Measurements from ENCODE around the gene OSBPL7.

The OSBPL7 gene

DNA sequence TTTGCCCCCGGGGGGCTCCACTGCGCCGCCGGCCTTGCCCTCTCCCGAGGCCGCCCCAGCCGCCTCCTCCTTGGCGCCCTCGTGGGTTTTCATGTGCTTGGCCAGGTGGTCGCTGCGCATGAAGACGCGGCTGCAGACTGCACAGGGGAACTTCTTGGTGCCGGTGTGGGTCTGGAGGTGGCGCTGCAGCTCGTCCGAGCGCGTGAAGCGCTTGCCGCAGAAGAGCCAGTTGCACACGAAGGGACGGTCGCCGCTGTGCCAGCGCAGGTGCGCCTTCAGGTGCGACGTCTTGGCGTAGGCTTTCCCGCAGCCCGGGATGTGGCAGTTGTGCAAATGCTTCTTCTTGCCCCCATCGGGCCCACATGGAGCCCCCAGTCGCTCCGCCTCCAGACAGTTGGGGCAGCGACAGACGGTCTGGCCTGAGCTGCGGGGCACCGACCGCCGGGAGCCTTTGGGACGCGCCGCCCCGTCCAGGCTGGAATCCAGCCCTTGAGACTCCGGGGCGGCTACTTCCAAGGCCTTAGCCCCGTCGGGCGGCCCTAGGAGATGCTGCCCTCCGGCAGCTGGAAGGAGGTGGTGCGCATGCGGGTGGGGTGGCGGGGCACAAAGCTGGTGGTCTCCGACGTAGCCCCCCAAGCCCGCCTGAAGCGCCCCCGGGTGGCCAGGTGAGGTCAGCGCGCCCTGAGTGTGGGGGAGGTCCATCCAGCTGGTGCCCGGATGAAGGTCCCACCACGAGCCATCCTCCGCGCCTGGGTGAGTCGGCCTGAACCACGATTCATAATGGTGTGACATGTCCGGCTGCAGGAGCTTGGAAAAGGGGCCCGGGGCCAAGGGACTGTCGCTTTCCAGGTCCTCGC is 26.0 kb upstream of the OSBPL7 start:
- DNase-seq (ENCODE audit: low spot score): no peak

DNA sequence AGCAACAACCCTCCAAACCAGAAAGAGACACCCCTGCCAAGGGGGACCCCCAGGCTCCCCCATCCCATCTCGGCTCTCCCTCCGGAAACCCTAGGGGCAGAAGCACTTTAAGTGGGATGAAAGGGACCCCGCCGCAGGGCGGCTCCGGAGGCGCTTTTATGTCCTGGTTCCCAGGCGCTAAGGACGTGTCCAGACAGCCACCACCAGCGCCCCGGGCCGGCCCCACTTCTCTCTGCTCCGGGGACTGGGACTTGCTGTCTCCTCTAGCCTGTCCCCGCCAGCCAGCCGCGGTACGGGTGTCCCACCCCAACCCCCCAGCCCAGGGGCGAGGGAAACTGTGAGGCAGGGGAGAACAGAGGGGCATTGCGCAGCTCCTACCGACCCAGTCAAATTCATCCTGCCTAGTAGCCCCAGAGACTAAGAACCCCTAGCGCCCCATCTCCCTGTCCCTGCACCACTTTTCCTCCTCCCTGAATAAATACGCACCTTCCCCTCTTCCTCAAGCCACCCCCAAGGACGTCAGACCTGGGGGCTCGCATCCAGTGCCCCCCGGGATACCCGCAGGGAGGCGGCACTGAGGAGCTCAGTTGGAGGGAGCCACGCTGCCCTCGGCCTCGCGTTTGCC is 25.2 kb upstream of the OSBPL7 start:
- no peak for DNase-seq (ENCODE audit: low spot score)

DNA sequence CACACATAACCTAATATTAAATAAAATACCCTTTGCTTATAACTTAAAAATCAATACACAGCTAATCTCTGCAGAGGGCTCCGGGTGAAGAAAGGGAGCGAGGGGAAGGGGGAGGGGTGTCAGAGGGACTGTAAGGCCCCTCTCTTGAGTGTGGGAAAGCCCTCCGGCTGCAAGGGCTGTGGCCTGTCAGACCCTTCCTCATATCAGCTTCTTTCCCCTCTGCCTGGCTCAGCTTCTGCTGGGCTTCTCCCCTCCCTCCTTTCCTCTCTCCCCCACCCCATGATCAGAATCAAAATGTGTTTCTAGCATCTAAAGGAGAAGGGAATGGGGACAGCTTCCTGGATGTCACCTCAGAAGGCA is 24.1 kb upstream of the OSBPL7 start:
- DNase-seq (ENCODE audit: low spot score): no peak

DNA sequence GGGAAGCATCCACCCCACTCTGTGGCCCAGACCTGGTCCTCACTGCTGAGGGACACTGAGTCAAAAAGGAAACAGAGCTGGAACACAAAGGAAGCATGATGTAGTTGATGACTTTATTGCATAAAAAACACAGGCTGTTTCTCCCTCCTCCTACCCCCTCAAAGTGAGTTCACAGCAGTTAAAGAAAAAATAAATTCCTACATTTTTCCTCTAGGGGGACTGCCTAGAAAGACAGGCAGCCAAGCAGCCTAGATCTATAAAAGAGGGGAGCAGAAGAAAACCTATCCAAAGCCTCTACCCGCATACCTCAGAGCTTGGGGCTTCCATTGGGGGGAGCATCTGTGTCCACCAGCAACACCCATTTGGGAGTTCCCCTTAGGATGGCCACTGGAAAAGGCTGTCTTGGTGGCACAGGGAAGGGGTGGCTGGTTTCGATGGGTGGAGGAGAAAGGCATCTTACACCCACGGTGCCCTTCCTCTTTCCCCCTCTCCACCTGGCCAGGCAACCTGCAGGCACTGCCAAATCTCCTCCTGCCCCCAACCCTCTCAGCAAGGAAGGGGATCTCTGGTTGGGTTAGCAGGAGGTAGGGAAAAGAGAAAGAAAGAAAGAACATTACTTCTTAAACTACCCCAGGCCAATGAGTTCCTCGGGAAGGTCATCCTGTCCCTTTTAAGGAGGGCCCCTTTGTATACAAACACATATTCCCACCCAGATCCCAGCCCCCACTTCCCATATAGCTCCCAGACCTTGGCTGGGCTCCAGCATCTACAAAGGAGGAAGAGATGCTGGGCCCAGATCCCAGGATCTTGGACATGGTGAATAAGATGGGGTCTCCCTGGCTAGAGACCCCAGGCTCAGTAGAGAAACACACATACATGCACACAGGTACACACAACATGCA is 23.5 kb upstream of the OSBPL7 start:
- peak; percentile 66 for DNase-seq (ENCODE audit: low spot score)

DNA sequence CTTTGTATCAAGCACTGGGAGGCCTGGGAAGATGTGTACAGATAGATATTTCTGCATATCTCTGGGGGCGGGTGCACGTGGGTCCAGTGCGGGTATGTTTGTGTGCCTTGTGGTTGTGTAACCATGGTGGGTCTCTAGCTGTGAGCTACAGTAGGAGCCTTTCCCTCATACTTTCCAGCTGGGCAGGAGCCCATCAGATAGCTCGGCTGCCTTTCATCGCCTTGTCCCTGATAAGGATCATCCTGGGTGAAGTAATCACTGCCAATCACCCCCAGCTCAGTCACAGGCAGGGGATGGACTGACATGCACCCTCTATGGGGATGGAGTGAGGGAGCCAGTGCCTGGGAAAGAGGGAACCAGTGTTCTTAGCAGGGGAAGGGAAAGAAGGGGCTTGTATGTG is 22.6 kb upstream of the OSBPL7 start:
- DNase-seq (ENCODE audit: low spot score): no peak

DNA sequence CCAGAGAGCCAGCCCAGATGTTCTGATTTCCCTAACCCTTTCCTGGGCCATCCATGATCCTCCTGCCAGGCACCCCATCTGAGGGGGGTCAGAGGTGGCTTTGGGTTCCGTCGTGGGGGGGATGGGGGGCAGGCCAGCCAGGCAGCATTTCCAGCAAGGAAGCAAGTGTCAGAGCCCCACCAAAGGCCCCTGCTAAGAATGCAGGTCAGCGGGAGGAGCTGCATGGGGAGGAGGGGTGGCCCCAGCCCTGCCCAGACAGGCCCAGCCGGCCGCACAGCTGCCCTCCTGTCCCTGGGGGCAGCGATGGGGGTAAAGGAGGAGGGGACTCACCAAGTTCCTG is 21.8 kb upstream of the OSBPL7 start:
- DNase-seq (ENCODE audit: low spot score): no peak

DNA sequence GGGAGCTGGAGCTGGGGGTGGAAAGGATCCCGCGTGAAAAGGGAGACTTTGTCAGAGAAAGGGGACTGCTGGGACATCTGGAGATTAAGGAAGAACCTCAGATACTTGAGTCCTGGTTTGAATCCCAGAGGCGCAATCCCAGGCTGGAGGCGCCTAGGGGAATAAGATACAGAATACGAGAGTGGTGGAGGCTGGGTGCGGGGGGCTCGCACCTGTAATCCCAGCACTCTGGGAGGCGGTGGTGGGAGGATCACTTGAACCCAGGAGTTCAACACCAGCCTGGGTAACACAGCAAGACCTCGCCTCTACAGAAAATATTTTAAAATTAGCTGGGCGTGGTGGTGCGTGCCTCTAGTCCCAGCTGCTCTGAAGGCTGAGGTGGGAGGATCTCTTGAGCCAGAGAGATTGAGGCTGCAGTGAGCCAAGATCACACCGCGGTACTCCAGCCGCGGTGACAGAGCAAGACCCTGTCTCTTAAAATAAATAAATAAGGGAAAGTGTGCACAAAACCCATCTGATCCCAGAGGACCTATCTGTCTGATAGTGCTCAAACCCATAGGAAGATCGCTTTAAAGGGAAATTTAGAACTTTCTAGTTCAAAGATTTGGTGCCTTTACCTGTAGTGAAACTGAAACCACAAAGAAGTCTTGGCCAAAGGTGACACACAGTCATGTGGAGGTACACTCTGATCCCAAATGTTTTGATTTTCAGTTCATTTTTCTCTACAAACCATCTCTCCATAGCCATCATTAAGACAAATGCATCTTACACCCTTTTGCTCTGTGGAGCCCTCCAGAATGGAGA is 20.1 kb upstream of the OSBPL7 start:
- no peak for DNase-seq (ENCODE audit: low spot score)

DNA sequence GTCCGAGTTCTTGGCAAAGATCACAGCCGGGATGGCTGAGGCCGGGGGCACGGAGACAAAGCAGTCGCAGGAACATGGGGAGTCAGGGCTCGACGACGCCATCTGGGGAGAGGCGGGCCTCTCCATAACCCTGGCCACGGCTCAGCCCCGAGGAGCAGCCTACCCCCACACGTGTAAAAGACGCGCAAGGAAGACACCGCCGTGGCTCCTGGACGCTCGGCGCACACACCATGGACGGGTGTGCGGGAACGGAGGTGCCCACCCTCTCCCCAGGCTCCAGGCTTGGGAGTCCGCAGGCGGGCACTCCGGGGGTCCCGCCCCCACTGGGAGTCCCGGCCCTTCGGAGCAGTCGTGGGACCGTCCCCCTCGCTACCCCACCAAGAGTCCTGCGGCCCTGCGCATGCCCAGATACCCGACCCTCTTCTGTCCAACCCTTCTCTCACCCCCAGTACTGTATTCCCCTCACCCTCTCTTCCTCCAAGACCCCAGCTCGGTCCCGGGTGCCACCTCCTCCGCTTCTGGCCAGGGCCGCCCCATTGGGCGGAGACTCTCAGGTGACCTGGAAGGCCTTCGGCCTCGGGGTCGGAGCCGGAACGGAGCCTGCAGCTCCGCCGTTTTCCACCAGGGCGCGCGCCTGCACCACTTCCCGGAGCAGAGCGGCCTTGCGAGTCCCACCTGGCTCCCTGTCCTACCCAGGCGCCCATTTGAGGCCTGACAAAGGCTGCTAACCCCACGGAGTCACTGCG is 19.3 kb upstream of the OSBPL7 start, which contains the start of gene SCRN2:
TSS of gene SCRN2 (minus strand) at position 532 of the 746 bp plus-strand sequence. CDS start at position 102, 430 bp downstream.
- peak; percentile 90 for DNase-seq (ENCODE audit: low spot score)

DNA sequence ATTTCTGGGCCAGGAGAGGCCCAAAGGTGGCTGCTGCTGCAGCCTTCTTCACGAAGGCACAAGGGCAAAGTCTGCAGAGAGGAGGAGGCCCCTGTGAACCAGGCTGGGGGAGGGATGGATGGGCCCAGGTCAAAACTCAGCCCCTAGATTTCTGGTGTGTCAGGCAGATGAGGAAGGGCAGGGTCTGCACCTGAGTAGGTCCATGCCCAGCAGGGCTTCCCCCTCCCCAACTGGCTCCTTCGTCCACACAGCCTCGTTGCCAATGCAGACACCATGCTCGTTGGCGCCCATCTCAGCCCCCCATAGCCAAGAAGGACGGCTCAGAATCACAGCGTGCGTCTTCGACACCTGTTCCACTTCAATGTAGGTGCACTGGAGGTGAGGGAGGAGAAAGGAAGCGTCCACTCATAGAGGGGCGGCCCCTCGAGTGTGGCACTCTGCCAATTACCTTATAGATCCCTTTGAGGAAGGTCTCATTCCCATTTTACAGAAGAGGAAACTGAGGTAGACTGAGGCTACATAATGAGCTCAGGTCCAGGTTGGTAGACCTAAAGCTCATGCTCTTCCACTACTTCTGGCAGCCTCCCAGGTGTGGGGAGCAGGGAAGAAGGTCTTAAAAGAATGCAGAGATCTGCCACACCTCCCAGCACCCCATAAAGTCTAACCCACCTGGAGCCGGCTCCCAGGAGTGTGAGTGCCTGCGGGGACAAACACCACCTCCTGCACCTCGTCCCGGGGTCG is 18.6 kb upstream of the OSBPL7 start:
- no peak for DNase-seq (ENCODE audit: low spot score)

DNA sequence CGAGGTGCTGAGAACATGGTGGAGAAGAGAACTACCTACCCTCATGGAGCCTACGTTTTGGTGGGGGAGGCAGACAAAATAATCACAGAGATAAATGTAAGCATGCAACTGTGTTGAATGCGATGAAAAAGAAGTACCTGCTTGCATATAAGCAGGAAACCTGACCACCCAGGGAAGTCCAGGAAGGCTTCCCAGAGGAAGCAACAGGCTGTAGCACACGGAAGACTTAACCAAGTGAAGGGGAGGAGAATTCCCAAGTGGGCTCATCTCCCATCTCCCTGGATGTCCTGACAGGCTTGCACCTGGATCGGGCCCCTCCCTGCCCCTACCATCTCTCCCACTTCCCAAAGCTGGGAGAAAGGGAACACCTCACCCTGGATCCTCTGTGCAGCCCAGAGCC is 17.5 kb upstream of the OSBPL7 start:
- no peak for DNase-seq (ENCODE audit: low spot score)

DNA sequence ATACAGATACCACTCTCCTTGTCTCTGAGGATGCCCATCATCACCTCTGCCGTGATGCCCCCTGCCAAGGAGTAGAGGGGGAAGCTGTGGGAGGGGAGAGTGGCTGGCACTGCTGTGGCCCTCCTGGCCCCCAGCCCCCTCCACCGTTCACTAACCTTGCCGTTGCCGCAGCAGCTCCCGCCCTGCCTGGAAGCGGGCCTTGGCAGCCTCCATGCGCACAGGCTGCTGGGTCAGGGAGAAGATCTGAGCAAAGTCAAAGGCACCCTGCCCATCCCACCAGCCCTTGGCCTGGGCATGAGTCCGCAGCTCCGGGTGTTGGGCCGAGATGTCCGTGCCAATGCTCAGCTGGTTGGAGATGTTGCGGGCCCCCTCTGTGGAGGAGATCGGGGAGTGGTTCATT is 17.0 kb upstream of the OSBPL7 start:
- no peak for DNase-seq (ENCODE audit: low spot score)

DNA sequence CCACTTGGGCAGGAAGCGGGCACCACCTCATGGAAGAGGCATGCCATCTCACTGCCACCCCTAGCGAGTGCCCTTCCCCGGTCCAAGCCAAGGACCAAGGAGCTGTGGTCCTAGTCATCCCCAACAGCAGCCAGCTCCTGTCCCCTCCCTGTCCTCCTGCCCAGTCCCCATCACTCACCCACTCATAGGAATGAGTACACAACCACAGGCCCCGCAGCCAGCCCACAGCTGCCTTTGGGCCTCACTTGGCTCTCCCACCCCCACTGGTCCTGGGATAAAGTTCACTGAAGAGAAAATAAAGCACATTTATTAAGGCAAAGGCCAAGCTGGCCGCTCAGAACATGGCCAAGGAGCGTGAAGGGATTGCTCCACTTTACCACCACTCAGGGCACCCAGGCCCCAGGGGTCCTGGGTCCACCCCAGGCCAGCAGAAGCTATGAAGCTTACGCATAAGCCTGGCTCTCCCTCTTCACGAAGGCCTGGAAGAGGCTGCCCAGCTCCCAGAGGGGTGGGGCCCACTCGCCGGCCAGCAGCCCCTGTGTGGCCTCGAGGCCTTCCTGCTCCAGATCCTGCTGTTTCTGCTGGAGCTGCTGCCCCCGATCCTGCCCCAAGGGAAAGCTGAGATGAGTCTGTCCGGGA is 15.9 kb upstream of the OSBPL7 start:
- no peak for DNase-seq (ENCODE audit: low spot score)

DNA sequence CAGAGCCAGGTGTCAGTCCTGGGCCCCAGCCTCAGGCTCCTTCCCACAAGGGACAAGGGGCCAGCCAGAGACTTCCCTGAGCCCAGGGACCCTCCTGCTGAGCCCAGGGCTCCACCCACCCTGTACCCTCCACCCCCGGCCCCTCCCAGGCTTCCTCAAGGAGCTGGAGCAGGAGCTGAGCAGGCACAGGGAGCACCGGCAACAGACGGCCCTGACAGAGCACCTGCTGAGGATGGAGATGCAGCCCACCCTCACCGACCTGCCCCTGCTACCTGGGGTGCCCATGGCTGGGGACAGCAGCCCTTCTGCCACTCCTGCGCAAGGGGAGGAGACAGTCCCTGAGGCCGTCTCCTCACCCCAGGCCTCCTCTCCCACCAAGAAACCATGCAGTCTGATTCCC is 15.0 kb upstream of the OSBPL7 start:
- DNase-seq (ENCODE audit: low spot score): no peak

DNA sequence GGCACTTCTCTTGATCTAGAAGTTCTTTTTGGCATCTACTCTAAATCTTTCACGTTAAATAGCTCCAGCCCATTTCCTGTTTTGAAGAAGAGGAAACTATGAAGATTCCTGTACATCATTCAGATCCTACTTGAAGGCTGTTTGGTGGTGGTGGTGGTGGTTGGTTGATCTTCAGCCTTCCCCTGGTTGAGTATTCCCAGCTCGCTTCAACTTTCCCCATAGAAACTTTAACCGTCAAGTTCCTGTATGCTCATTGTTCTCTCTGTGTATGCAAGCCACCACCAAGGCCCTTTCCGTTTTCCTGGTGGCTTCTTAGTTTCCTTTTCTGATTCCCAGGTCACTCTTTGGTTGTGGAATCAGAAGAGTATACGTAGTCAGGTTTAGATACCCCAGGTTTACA is 13.2 kb upstream of the OSBPL7 start:
- DNase-seq (ENCODE audit: low spot score): no peak

DNA sequence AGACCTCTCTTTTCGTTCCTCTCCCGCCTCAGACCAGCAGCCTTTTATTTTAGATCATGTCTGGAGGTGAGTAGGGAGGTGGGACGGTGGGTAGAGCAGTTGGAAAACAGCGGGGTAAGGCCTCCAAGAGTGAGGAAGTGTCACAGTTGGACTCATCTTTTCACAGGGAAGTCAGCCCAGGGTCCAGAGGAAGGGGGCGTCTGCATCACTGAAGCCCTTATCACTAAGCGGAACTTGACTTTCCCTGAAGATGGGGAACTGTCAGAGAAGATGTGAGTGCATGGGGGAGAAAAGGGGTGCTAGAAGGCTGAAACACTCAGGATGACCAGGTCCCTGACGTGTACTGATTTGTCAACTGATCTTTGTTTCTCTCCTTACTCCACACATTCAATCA is 10.3 kb upstream of the OSBPL7 start:
- no peak for DNase-seq (ENCODE audit: low spot score)

DNA sequence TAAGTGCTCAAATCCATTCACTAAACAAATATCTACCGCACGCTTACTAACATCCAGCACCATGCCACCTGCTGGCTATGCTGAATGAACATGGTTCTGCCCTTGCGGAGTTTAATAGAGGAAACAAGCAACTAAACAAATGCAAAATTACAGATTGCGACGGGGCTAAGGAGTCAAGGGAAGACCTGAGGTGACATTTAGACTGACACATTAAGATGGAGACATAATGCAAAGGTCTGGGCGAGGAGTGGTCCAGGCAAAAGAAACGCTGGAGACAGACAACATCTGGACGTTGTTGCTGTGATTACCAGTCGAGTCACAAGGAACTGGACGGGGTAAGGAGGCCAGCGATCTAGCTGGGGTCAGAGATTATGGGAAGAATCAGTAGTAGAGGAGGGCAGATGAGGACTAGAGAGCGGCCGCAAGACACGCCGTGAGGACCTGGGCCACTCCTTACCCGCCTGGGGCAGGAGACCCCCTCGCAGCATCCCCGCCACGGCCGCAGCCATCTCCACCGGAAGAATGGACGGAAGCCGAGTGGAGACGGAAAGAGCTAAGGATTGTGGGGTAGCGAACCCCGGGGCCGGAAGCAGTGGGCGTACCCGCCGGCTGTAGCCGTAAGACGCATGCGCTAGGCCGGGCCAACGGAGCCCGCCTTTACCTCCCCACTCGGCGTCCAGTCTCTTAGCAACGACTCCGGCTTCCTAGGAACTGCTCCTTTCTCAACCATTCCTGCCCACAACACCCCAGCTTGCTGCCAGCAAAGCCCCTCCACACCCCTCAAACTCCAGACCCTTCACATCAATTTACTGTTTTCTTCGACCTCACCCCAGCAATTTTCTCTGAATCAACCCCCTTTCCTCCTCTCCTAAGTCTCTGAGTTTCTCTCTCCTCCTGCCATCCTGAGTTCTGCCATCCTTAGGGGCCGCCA is 9.7 kb upstream of the OSBPL7 start, which contains the start of the genes LRRC46 and MRPL10:
TSS of gene LRRC46 (plus strand) at position 668 of the 931 bp plus-strand sequence. CDS start 320 bp downstream, outside the sequence.
TSS of gene MRPL10 (minus strand) at position 539 of the 931 bp plus-strand sequence. CDS start at position 509, 30 bp downstream.
- peak; percentile 98 for DNase-seq (ENCODE audit: low spot score)

DNA sequence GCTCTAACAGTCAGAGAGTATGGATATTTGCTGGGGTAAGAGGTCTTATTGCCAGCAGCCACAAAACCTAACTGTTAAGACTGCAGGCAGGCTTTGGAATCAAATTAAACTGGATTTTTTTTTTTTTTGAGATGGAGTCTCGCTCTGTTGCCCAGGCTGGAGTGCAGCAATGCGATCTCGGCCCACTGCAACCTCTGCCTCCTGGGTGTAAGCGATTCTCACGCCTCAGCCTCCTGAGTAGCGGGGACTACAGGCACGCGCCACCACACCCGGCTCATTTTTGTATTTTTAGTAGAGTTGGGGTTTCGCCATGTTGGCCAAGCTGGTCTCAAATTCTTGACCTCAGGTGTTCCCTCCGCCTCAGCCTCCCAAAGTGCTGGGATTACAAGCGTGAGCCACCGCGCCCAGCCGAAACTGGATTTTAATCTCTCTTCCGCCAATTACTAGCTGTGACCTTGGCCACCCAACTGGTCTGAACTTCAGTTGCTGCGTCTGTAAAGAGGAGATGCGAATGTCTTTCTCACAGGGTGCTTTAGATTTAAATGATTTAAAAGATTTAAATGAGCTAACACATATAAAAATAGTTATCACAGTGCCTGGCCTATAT is 8.9 kb upstream of the OSBPL7 start:
- no peak for DNase-seq (ENCODE audit: low spot score)

DNA sequence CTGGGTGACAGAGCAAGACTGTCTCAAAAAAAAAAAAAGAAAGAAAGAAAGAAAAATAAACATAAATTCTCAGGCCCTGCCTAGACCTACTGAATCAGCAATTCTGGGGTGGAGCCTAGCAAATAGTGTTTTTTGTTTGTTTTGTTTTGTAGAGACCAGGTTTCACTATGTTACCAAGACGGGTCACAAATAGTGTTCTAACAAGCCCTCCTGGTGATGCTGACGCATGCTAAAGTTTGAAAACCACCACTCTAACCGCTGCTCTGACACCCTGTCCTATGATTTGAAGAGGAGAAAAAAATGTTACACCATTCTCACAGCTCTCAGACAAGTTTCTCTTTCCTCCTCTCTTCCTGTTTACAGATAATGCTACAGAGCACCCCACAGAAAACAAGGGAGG is 8.3 kb upstream of the OSBPL7 start:
- DNase-seq (ENCODE audit: low spot score): no peak

All from HuH-7.5 (cell line).